ENCODE measurements around the gene ADARB2.

The ADARB2 gene

GRCh38 chr10:1409392-1409791 lies 327.9 kb downstream of the ADARB2 start:
- H3K4me3 ChIP-seq (replicated peaks; ENCODE audit: insufficient read depth, low read length) = no peak overlapping the region
- TF ChIP-seq SPI1 (IDR thresholded peaks at IDR 0.05; ENCODE audit: borderline replicate concordance, low read depth) (no peak), POLR2AphosphoS5 (IDR thresholded peaks at IDR 0.05; ENCODE audit: low read depth) (no peak), REST (IDR thresholded peaks at IDR 0.05; ENCODE audit: insufficient replicate concordance, low read depth) (no peak), CTCF (IDR thresholded peaks at IDR 0.05; ENCODE audit: insufficient read depth, low read length) (no peak), GABPA (IDR thresholded peaks at IDR 0.05; ENCODE audit: low read depth) (no peak)
- no peaks in the 10 kb centered on the region for H3K27me3 ChIP-seq (ENCODE audit: insufficient read depth, poor library complexity, severe bottlenecking)
- H3K27ac ChIP-seq (replicated peaks) = no peak overlapping the region
- DNase-seq (ENCODE audit: low read depth in 1 of 2, low spot score in 1 of 2) = no peak

GRCh38 chr10:1408651-1409367 lies 328.5 kb downstream of the ADARB2 start:
- DNase-seq (ENCODE audit: low read depth in 1 of 2, low spot score in 1 of 2) = no peak
- no peaks in the 10 kb centered on the region for H3K27me3 ChIP-seq (ENCODE audit: insufficient read depth, poor library complexity, severe bottlenecking)

More at GRCh38 chr10:1408651-1409367, 328.5 kb downstream of the ADARB2 start:
- TF ChIP-seq POLR2AphosphoS5 (IDR thresholded peaks at IDR 0.05; ENCODE audit: low read depth) = no peak
- no peak for TF ChIP-seq CTCF (IDR thresholded peaks at IDR 0.05; ENCODE audit: insufficient read depth, low read length)
- no peak for TF ChIP-seq REST (IDR thresholded peaks at IDR 0.05; ENCODE audit: insufficient replicate concordance, low read depth)
- TF ChIP-seq GABPA (IDR thresholded peaks at IDR 0.05; ENCODE audit: low read depth) = no peak
- TF ChIP-seq SPI1 (IDR thresholded peaks at IDR 0.05; ENCODE audit: borderline replicate concordance, low read depth) = no peak
- Histone ChIP-seq H3K4me3 (replicated peaks; ENCODE audit: insufficient read depth, low read length) (no peak overlapping the region), H3K27ac (replicated peaks) (no peak overlapping the region)

Data from HL-60 (cell line).